GM10248 (cell line): ENCODE results near the gene RUNDC1.
"Not testable (repeated sequence)": the region's sequence is repeated elsewhere in the genome, so short reads cannot be mapped to it uniquely, and the experiment has no call there.

Source experiments
- CTCF ChIA-PET: fragments of 300-600 bp; sonication (Branson Sonifier 250); formaldehyde crosslinking; extraction: SDS; loops from one replicate; lab custom pipeline; 2021; ENCODE audit warnings: antibody characterized with exemption; lab: Yijun Ruan, JAX
- POLR2A ChIA-PET: fragments of 350-650 bp; sonication (Branson Sonifier 250); formaldehyde crosslinking; extraction: SDS; loops from one replicate; lab custom pipeline; 2020; ENCODE audit warnings: antibody characterized with exemption; lab: Yijun Ruan, JAX
- DNase-seq: peaks from one replicate; pipeline ENCODE4 v3.0.0; 2012; ENCODE audit errors: extremely low spot score
- TF ChIP-seq, protein P1 (sequence below): IDR thresholded peaks from 2 replicates; pipeline ENCODE4 v1.5.1; 2012; ENCODE audit warnings: mild to moderate bottlenecking, low read depth; ENCODE audit errors: extremely low read depth, missing control alignments, control extremely low read depth

Gene RUNDC1

DNA sequence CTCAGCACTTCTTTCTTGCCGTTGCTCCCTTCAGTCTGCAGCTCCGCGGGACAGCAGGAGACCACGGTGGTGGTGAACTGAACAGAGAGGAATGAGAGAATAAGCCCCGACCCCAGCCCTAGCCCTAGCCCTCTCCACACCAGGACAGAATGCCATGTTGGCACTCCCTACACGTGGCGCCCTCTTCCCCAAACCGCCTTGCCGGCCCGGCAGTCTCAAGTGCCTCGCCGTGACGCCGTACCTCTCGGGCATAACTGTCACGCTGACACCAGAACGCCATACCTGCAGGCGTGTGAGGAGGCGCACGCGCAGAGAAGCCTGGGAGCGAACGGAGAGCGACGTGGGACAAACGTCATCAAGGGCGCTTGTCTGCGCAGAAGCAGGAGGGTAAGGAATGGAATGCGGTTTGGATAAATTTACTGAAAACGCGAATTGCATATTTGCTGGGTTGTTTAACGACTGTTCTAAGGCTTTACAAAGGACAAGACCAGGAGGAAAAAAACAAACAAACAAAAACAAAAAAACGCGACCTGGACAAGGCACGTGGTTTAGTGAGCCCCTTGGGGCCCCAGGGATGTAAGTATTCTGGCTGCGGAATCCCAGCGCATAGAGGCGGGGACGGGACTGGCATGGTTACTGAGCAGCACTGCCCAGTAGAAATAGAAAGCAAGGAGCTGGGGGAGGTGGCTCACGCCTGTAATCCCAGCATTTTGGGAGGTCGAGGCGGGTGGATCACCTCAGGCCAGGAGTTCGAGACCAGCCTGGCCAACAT is 16.0 kb upstream of the RUNDC1 start, which contains the start of gene AARSD1:
TSS of gene AARSD1 (minus strand) at position 294 of the 772 bp plus-strand sequence. CDS start at position 280, 14 bp downstream.
- TF ChIP-seq, protein P1, sequence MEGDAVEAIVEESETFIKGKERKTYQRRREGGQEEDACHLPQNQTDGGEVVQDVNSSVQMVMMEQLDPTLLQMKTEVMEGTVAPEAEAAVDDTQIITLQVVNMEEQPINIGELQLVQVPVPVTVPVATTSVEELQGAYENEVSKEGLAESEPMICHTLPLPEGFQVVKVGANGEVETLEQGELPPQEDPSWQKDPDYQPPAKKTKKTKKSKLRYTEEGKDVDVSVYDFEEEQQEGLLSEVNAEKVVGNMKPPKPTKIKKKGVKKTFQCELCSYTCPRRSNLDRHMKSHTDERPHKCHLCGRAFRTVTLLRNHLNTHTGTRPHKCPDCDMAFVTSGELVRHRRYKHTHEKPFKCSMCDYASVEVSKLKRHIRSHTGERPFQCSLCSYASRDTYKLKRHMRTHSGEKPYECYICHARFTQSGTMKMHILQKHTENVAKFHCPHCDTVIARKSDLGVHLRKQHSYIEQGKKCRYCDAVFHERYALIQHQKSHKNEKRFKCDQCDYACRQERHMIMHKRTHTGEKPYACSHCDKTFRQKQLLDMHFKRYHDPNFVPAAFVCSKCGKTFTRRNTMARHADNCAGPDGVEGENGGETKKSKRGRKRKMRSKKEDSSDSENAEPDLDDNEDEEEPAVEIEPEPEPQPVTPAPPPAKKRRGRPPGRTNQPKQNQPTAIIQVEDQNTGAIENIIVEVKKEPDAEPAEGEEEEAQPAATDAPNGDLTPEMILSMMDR: no peak
- peak; percentile 92 for DNase-seq
- ChIA-PET POLR2A (interaction anchor here (0.8 to 1.2 kb wide), 2 partner anchors 34 kb away, joined by 3 to 4 read pairs; partner anchors contain the start of gene RPL27), CTCF (no interaction called here)

DNA sequence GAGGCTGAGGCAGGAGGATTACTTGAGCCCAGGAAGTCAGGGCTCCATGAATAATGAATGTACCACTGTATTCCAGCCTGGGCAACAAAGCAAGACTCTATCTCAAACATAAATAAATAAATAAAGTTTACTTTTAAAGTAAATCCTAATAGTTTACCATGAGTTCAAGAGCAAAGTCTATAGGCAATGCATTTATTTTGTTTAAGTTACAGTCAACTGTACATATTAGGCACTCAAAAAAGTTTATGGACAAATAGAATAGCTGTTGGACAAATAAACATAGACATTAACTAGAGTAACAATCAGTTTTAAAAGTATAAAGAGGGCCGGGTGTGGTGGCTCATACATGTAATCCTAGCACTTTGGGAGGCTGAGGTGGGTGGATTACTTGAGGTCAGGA is 12.4 kb upstream of the RUNDC1 start:
- DNase-seq: no peak
- POLR2A ChIA-PET: interaction anchor here (1.0 kb wide), 1 partner anchor 31 kb away, joined by 3 read pairs; the partner anchor contains the start of gene RPL27
- CTCF ChIA-PET: interaction anchor here (2.6 to 2.8 kb wide), 2 partner anchors 11 to 29 kb away, joined by 10 to 12 read pairs; partner anchors contain the start of genes PTGES3L, RPL27 and RUNDC1
- TF ChIP-seq, protein P1: no peak

DNA sequence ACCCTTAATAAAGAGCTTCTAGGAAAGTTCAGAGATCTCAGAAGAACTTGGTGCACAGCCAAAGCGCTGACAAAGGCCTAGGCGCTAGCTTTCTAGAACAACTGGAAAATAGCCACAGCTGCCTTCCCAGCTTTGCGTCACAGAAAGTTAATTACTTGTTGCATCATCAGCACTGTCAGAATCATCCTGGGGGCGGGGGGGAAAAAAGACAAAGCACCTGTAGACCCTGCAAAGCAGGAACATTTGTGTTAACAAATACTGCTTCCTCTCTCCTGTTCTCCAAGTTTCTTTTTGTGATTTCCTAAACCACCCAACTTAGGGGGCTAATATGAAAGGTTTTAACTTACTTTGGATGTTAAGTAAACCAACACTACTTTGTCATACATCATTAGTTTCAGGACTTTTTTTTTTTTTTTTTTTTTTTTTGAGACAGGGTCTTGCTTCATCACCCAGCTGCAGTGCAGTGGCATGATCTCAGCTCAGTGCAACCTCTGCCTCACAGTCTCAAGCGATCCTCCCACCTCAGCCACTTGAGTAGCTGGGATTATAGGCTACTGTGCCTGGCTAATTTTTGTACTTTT is 11.3 kb upstream of the RUNDC1 start:
- ChIA-PET POLR2A (interaction anchor here (0.7 kb wide), 1 partner anchor 121 kb away, joined by 4 read pairs; no protein-coding TSS in a partner anchor), CTCF (interaction anchor here (0.9 to 2.8 kb wide), 4 partner anchors 10 to 164 kb away, joined by 3 to 12 read pairs (median 6); partner anchors contain the start of genes PTGES3L, RPL27 and RUNDC1)
- TF ChIP-seq, protein P1: no peak
- no peak for DNase-seq

DNA sequence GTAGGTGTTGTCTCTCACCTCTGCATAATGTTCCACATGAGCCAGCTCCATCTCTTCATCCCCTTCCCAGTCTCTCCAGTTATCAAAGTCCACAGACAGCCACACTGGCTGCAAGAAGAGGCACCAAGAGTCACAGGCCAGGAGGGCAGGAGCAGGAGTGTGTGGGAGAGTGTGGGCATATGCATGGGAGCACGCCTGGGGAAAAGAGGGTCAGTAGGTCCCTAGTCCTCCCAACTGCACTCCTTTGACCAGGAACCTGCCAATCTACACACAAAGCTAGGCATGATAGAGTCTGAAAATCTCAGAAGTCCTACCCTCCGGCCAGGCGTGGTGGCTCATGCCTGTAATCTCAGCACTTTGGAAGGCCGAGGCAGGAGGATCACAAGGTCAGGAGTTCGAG is 8.8 kb upstream of the RUNDC1 start:
- CTCF ChIA-PET: no interaction called here
- POLR2A ChIA-PET: interaction anchor here (0.6 to 0.8 kb wide), 2 partner anchors 12 to 344 kb away, joined by 3 to 8 read pairs; no protein-coding TSS in a partner anchor
- DNase-seq: no peak
- TF ChIP-seq, protein P1: no peak

DNA sequence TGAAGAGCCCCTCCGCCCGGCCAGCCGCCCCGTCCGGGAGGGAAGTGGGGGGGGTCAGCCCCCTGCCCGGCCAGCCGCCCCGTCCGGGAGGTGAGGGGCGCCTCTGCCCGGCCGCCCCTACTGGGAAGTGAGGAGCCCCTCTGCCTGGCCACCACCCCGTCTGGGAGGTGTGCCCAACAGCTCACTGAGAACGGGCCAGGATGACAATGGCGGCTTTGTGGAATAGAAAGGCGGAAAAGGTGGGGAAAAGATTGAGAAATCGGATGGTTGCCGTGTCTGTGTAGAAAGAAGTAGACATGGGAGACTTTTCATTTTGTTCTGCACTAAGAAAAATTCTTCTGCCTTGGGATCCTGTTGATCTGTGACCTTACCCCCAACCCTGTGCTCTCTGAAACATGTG is 7.0 kb upstream of the RUNDC1 start:
- DNase-seq, POLR2A ChIA-PET, CTCF ChIA-PET: not testable (repeated sequence)

DNA sequence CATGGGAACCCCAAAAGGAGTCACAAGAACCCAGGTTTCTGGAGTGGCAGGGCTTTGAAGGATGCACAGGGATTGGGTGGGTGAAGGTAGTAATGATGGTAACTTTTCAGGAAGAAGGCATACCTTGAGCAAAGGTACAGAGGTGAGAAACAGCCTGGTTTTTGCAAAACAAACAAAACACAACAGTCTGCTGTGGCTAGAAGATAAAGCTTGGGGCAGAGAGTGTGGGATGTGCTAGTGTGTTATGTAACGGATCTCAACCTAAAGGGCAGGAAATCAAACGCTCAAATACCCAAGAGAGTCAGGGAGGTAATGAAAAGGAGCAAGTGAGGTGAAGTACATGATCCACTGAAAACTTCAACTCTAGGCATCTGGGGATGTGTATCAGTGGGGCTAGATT is 5.1 kb upstream of the RUNDC1 start:
- POLR2A ChIA-PET: no interaction called here

DNA sequence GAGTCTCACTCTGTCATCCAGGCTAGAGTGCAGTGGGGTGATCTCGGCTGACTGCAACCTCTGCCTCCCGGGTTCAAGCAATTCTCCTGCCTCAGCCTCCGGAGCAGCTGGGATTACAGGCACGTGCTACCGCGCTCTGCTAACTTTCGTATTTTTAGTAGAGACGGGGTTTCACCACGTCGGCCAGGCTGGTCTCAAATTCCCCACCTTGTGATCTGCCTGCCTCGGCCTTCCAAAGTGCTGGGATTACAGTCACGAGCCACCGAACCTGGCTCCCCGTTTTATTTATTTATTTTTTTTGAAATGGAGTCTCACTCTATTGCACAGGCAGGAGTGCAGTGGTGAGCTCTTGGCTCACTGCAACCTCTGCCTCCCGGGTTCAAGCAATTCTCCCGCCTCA is 4.7 kb upstream of the RUNDC1 start:
- POLR2A ChIA-PET, DNase-seq: not testable (repeated sequence)
- CTCF ChIA-PET: interaction anchor here (0.8 to 1.3 kb wide), 3 partner anchors 22 to 398 kb away, joined by 3 to 4 read pairs (median 3); partner anchors contain the start of genes PSMC3IP and RPL27

More for the DNA sequence above, 5.1 kb upstream of the RUNDC1 start:
- TF ChIP-seq, protein P1: no peak
- DNase-seq: no peak
- CTCF ChIA-PET: interaction anchor here (1.3 kb wide), 1 partner anchor 38 kb away, joined by 3 read pairs; no protein-coding TSS in a partner anchor
